Karpas-422 (cell line): ENCODE results near the gene DERA. TPM values are rescaled to one million over a fixed set of nuclear protein-coding genes. Genes with fewer than 3 reads are reported as not detected.

ENCODE experiments used
- DNase-seq: peaks from one replicate; pipeline ENCODE4 v3.0.0-alpha.2; 2015
- H2AFZ ChIP-seq: fragments of 200-600 bp; sonication (generic); 2 replicates; pipeline ENCODE4 v1.6.1; 2014; ENCODE audit warnings: antibody characterized with exemption, low read length, mixed read lengths
- H3K27ac ChIP-seq: fragments of 200-600 bp; sonication (generic); 2 replicates; pipeline ENCODE4 v1.5.1; 2014; ENCODE audit warnings: mild to moderate bottlenecking, low read length, moderate library complexity
- H3K27me3 ChIP-seq: fragments of 200-600 bp; sonication (generic); 2 replicates; pipeline ENCODE4 v1.6.1; 2014; ENCODE audit warnings: low read length, mixed read lengths
- H3K36me3 ChIP-seq: fragments of 200-600 bp; sonication (generic); 2 replicates; pipeline ENCODE4 v1.6.1; 2014; ENCODE audit warnings: low read length, mixed read lengths; ENCODE audit not compliant: insufficient read depth
- H3K4me1 ChIP-seq: fragments of 200-600 bp; sonication (generic); 2 replicates; pipeline ENCODE4 v1.6.1; 2014; ENCODE audit warnings: mild to moderate bottlenecking, low read length, mixed read lengths
- H3K4me2 ChIP-seq: fragments of 200-600 bp; sonication (generic); 2 replicates; pipeline ENCODE4 v1.6.1; 2014; ENCODE audit warnings: low read length, low read depth, mild to moderate bottlenecking; ENCODE audit not compliant: poor library complexity, severe bottlenecking
- H3K4me3 ChIP-seq: fragments of 200-600 bp; sonication (generic); 2 replicates; pipeline ENCODE4 v1.5.1; 2014; ENCODE audit warnings: mild to moderate bottlenecking, antibody characterized with exemption, low read length, mixed read lengths
- H3K79me2 ChIP-seq: fragments of 200-600 bp; sonication (generic); 2 replicates; pipeline ENCODE4 v1.6.1; 2014; ENCODE audit warnings: mild to moderate bottlenecking, low read length, mixed read lengths
- H3K9ac ChIP-seq: fragments of 200-600 bp; sonication (generic); 2 replicates; pipeline ENCODE4 v1.6.0; 2014; ENCODE audit warnings: low read length
- H3K9me2 ChIP-seq: fragments of 200-600 bp; sonication (generic), shearing (Covaris generic); replicated peaks from 2 replicates; pipeline ENCODE4 v1.6.0; 2014; ENCODE audit warnings: mild to moderate bottlenecking, low read length, moderate library complexity; ENCODE audit not compliant: insufficient read depth
- H3K9me3 ChIP-seq: fragments of 300-700, 200-600 bp; sonication (generic); 2 replicates; pipeline ENCODE4 v1.6.1; 2014; ENCODE audit warnings: low read length, mixed read lengths
- H4K20me1 ChIP-seq: fragments of 200-600 bp; sonication (generic); 2 replicates; pipeline ENCODE4 v1.6.1; 2014; ENCODE audit warnings: mild to moderate bottlenecking, antibody characterized with exemption, low read length, low read depth; ENCODE audit not compliant: insufficient read depth
- total RNA-seq: library from RNA; depleted of rRNA; stranded (reverse); fragments of >200 nt; shearing (Covaris generic); gene quantifications from 2 replicates; pipeline ENCODE4 v1.2.3, GENCODE V29; 2014; ENCODE audit warnings: low replicate concordance

The DERA gene
- total RNA-seq, 1 experiment from 2014 or later = 11.1 TPM

DNA sequence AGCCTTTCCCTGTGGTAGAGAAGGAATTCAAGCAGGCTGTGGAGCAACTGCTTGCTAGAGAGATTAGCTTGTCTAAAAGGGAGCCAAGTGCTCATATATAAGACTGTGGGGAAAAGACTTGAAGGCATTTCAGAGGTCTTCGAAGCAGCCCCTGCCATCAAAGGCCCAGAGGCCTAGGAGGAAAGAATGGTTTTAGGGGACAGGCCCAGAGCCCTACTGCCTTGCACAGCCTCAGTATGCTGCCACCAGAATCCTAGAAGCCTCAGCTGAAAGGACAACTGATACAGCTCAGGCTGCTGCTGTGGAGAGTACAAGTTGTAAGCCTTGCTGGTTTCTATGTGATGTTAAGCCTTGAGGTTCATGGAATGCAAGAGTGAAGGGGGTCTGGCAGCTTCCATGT, 109.9 kb downstream of the DERA start:
- Histone ChIP-seq H3K36me3 (no peaks in the 10 kb centered on the region), H3K4me3 (no peak overlapping the region), H3K27ac (no peak overlapping the region), H3K4me1 (no peaks in the 10 kb centered on the region; the same call in 1 of the 2 replicates), H3K9me2 (no peaks in the 10 kb centered on the region), H3K4me2 (no peak overlapping the region), H3K27me3 (no peaks in the 10 kb centered on the region), H3K9ac (no peak overlapping the region), H2AFZ (no peak overlapping the region), H3K79me2 (no peaks in the 10 kb centered on the region), H4K20me1 (no peaks in the 10 kb centered on the region), H3K9me3 (no peaks in the 10 kb centered on the region; the same call in 1 of the 2 replicates)
- DNase-seq = no peak

DNA sequence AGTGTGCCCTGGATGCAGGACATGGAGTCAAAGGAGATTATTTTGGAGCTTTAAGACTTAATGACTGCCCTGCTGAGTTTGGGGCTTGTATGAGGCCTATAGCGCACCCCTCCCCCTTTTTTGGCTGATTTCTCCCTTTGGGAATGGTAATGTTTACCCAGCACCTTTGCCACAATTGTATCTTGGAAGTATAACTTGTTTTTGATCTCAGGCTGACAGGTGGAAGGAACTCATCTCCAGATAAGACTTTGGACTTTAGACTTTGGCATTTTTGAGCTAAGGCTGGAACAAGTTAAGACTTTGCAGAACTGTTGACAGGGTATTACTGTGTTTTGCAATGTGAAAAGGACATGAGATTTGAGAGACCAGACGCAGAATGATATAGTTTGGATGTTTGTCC, 110.5 kb downstream of the DERA start:
- Histone ChIP-seq H3K79me2 (no peaks in the 10 kb centered on the region), H3K9me3 (no peaks in the 10 kb centered on the region; the same call in 1 of the 2 replicates), H2AFZ (no peak overlapping the region), H3K9me2 (no peaks in the 10 kb centered on the region), H3K36me3 (no peaks in the 10 kb centered on the region), H3K27ac (no peak overlapping the region), H3K27me3 (no peaks in the 10 kb centered on the region), H4K20me1 (no peaks in the 10 kb centered on the region), H3K9ac (no peak overlapping the region), H3K4me1 (no peaks in the 10 kb centered on the region; the same call in 1 of the 2 replicates), H3K4me3 (no peak overlapping the region), H3K4me2 (no peak overlapping the region)
- no peak for DNase-seq

DNA sequence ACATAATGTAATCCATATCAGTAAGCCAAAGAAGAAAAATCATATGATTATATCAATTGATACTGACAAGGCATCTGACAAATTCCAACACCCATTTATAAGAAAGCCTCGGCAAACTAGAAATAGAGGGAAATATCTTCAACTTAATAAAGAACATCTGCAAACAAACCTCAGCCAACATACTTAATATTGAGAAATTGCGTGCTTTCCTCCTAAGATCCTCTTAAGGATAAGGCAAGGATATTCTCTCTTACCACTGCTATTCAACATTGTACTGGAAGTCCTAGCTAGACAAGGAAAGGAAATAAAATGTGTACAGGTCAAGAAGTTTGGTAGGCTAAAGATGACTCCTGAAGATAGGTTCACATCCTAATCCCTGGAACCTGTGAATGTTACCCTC, 115.9 kb downstream of the DERA start:
- no peaks in the 10 kb centered on the region for H3K9me3 ChIP-seq
- no peak overlapping the region for H3K9ac ChIP-seq
- H2AFZ ChIP-seq = no peak overlapping the region
- no peaks in the 10 kb centered on the region for H3K27me3 ChIP-seq
- H3K4me2 ChIP-seq = no peak overlapping the region
- H3K79me2 ChIP-seq = no peaks in the 10 kb centered on the region
- no peak overlapping the region for H3K27ac ChIP-seq
- H3K4me1 ChIP-seq = no peaks in the 10 kb centered on the region
- H4K20me1 ChIP-seq = no peaks in the 10 kb centered on the region
- DNase-seq = no peak
- H3K4me3 ChIP-seq = no peak overlapping the region
- H3K9me2 ChIP-seq = no peaks in the 10 kb centered on the region
- no peaks in the 10 kb centered on the region for H3K36me3 ChIP-seq

DNA sequence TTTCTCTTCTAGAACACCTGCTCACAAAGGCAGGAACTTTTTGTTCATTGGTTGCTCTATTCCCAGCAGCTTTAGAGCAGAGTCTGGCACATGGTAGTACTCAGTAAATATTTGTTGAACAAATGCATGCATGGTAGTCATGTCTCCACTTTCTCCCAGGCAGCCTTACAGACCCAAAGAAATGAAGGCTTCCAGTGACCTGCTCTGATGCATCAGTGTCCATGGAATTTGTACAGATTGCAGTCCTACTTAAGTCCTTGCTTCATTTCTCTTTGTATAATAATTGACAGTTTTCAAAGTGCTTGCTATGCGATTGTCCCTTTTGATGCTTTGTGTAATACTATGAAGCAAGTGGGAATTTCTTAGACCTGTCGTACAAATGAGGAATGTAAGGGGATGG, 119.6 kb downstream of the DERA start:
- no peak overlapping the region for H3K4me3 ChIP-seq
- no peak overlapping the region for H3K9ac ChIP-seq
- H3K36me3 ChIP-seq = no peaks in the 10 kb centered on the region
- H2AFZ ChIP-seq = no peak overlapping the region
- no peaks in the 10 kb centered on the region for H3K4me1 ChIP-seq
- H3K9me2 ChIP-seq = no peaks in the 10 kb centered on the region
- no peaks in the 10 kb centered on the region for H3K9me3 ChIP-seq
- no peaks in the 10 kb centered on the region for H3K27me3 ChIP-seq
- H3K79me2 ChIP-seq = no peaks in the 10 kb centered on the region
- H3K27ac ChIP-seq = no peak overlapping the region
- DNase-seq = no peak
- H4K20me1 ChIP-seq = no peaks in the 10 kb centered on the region
- no peak overlapping the region for H3K4me2 ChIP-seq

DNA sequence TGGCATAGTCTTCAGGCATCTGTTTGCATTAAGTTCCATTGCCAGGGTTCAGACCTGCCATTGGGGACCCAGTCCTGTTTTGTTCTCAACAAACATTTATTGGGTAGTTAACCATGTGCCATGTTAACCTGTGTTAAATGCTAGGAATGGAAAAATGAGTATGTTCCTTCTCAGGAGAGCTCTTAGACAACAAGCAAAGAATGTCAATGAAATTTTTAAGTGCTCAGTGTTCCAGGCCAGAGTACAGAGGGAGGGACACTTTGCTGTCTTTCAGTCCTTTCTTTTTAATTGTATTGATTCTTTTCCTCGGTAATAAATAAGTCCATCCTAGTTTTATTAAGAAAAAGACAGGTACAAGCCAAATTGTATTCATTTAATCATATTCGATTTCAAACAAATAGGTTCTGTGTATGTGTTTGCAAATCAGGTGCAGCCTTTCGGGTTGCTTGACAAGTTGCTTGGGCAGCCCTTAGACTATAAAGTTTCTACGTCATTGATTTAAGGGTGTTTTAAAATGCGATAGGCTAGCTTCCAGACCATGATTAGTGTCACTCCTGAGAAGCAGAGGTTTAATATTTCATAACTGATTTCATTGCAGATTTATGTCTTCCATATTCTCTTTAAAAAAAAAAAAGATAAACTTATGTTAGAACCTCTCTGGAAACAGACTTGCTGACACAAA, 123.1 kb downstream of the DERA start:
- H3K27me3 ChIP-seq = no peaks in the 10 kb centered on the region
- no peak overlapping the region for H3K9ac ChIP-seq
- H3K27ac ChIP-seq = no peak overlapping the region
- H3K9me2 ChIP-seq = no peaks in the 10 kb centered on the region
- no peaks in the 10 kb centered on the region for H3K79me2 ChIP-seq
- no peak for DNase-seq
- H3K9me3 ChIP-seq = no peaks in the 10 kb centered on the region
- no peak overlapping the region for H3K4me2 ChIP-seq
- H4K20me1 ChIP-seq = no peaks in the 10 kb centered on the region
- no peak overlapping the region for H3K4me3 ChIP-seq
- H2AFZ ChIP-seq = no peak overlapping the region
- H3K36me3 ChIP-seq = no peaks in the 10 kb centered on the region
- no peaks in the 10 kb centered on the region for H3K4me1 ChIP-seq

DNA sequence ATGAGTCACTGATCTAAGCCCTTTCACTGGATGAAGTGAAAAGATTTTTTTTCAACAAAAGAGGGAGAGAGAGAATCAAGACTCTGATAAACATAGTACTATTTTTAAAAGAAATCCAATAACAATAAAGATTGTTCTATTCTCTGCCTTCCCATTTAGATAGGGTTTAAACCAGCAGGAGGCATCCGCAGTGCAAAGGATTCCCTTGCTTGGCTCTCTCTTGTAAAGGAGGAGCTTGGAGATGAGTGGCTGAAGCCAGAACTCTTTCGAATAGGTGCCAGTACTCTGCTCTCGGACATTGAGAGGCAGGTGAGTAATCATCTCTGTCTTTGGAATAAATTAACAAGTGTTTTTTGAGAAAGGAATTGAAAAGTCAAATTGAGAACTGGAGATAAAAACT, 124.9 kb downstream of the DERA start:
- H3K27me3 ChIP-seq = no peaks in the 10 kb centered on the region
- no peak overlapping the region for H3K4me2 ChIP-seq
- no peaks in the 10 kb centered on the region for H3K79me2 ChIP-seq
- no peak overlapping the region for H2AFZ ChIP-seq
- H3K9me2 ChIP-seq = no peaks in the 10 kb centered on the region
- no peak for DNase-seq
- no peak overlapping the region for H3K4me3 ChIP-seq
- H3K4me1 ChIP-seq = no peaks in the 10 kb centered on the region
- no peaks in the 10 kb centered on the region for H3K9me3 ChIP-seq
- no peak overlapping the region for H3K9ac ChIP-seq
- no peaks in the 10 kb centered on the region for H4K20me1 ChIP-seq
- H3K36me3 ChIP-seq = no peaks in the 10 kb centered on the region
- H3K27ac ChIP-seq = no peak overlapping the region

DNA sequence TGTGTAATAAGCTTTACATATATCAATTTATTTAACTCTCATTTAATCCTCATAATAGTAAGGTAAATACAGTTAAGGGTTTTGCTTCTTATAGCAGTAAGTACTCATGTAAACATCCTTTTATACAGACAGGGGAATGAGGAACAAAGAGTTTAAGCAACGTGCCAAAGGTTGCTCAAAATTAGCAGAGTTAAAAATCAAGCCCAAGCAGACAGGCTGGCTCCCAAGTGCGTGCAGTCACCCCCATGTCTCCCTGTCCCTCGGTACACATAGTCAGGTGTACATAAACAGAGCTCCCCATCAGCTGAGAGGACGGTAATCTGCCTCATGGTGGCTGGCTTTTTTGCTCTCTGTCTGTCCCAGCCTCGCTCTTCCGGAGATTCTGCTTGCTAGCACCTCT, 126.4 kb downstream of the DERA start:
- H3K9me2 ChIP-seq = no peaks in the 10 kb centered on the region
- no peaks in the 10 kb centered on the region for H3K9me3 ChIP-seq
- H3K36me3 ChIP-seq = no peaks in the 10 kb centered on the region
- no peak overlapping the region for H3K4me3 ChIP-seq
- H3K79me2 ChIP-seq = no peaks in the 10 kb centered on the region
- no peak overlapping the region for H3K9ac ChIP-seq
- no peak overlapping the region for H3K27ac ChIP-seq
- H4K20me1 ChIP-seq = no peaks in the 10 kb centered on the region
- DNase-seq = no peak
- H3K27me3 ChIP-seq = no peaks in the 10 kb centered on the region
- no peak overlapping the region for H3K4me2 ChIP-seq
- H3K4me1 ChIP-seq = no peaks in the 10 kb centered on the region
- H2AFZ ChIP-seq = no peak overlapping the region

DNA sequence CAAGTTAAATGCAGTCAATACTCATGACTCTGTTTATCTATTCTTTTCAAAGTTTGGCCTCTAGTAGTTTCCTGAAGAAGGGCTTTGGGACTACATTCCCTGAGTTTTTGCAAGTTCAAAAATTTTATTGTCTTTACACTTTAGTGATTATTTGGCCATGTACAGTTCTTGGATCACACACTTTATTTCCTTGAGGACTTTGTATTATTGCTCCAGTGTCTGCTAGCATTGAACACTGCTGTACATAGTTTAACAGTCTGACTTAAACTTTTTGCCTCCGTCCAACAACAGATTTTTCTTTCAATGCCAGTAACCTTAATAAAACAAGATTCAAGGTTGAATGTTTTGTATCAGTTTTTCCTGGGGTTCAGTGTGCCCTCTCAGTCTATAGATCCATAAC, 132.3 kb downstream of the DERA start:
- DNase-seq = no peak
- H2AFZ ChIP-seq = no peak overlapping the region

More for the DNA sequence above, 132.3 kb downstream of the DERA start:
- H3K9me3 ChIP-seq = no peaks in the 10 kb centered on the region
- H3K4me3 ChIP-seq = no peak overlapping the region
- H3K4me2 ChIP-seq = no peak overlapping the region
- H3K9me2 ChIP-seq = no peaks in the 10 kb centered on the region
- no peaks in the 10 kb centered on the region for H3K27me3 ChIP-seq
- no peaks in the 10 kb centered on the region for H3K36me3 ChIP-seq
- H3K9ac ChIP-seq = no peak overlapping the region
- no peaks in the 10 kb centered on the region for H4K20me1 ChIP-seq
- H3K27ac ChIP-seq = no peak overlapping the region
- no peaks in the 10 kb centered on the region for H3K4me1 ChIP-seq
- no peaks in the 10 kb centered on the region for H3K79me2 ChIP-seq
